ENCODE data around the gene THSD4. TPM values are rescaled to one million over a fixed set of nuclear protein-coding genes. Genes with fewer than 3 reads are reported as not detected.
A peak's percentile ranks its signal among the peaks of the same experiment; 100 is the strongest.
"Not testable (repeated sequence)": the region's sequence is repeated elsewhere in the genome, so short reads cannot be mapped to it uniquely, and the experiment has no call there.

Gene THSD4
- total RNA-seq, 1 donor from 2014 or later = 13.1 TPM

- DNase-seq (ENCODE audit: low read depth in 2 of 2) = no peak
These were observed 176.5 kb downstream of the THSD4 start for GRCh38 chr15:71291723-71292122.

DNA sequence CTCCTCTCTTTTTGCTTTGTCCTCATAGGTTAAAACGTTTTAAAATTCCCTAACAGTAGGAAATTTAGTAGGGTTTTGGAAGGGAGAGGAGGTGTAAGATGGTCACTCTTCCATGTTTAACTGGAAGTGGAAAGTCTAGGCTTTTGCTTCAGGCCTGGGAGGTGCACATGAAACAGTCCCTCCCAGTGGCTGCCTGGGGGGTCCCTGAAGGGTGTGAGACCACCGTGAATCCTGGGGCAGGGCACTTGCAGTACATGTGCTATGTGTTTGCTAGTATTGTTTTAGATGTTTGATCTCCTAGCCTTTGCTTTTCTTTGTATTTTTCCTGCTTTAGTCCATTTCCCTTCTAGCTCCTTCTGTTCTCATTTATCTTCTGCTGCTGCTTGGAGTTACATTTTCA is 178.5 kb downstream of the THSD4 start:
- no peak for DNase-seq (ENCODE audit: low read depth in 2 of 2)

DNA sequence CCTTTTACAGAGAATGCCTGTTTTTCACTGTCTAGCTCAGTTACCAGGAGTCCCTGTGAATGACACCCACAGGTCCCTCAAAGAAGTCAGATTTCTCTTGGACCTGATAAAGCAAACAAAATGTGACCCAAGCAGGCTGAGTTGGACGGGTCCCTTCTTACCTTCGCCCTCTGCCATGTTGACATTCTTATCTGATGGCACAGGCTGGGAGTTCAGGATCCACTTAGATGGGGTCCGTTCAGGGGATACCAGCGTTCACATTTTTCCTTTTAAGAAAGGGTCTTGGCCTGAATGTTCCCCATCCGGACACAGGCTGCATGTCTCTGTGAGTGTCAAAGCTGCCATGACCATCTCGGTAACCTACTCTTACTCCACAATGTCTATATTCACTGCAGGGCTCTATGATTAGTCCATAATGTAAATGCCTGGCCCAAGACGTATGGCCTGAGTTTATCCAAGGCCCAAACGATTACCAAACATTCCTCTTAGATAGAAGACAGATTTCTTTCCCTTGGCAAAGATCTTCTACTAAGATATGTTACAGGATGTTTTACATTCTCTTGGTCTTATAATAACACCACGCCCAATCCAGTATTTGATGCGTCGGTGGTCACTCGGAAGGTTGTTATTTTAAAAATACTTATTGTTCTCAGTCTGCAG is 179.1 kb downstream of the THSD4 start:
- no peak for DNase-seq (ENCODE audit: low read depth in 2 of 2)

DNA sequence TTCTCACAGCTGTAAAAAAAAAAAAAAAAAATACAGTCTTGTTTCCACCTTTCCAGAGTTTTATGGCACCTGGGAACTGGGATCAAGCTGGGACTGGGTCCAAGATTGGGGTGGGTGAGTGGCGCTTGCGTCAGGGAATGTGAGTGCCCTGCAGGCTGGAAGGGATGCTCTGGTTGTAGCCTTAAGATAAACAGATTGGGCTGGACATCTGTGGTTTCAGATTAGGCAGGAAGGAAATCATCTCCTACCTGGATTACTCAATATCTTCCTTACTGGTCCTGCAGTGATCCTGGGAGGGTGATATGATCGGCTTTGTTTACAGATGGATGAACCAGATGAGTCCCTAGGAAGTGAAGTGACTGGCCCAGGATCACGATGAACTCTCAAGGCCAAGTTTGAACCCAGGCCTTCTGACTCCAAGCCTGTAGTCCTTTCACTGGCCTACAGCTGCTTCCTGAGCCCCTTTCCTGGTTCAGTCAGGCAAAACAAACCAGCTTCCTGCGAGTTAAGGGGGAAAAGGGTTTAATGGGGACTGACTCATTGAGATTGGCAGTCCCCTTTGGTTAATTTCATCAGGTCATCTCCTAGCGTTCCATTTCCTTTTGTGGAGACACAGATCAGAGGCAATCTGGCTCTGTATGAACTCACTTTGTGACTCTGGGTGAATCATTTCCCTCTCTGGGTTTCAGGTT is 179.8 kb downstream of the THSD4 start:
- peak; percentile 100 for DNase-seq (ENCODE audit: low read depth in 2 of 2)

GRCh38 chr15:71295603-71296314 is 180.5 kb downstream of the THSD4 start:
- peak; percentile 85 to 87 for DNase-seq (ENCODE audit: low read depth in 2 of 2)

- no peak for DNase-seq (ENCODE audit: low read depth in 2 of 2)
These were observed 181.0 kb downstream of the THSD4 start for GRCh38 chr15:71296315-71296679.

DNA sequence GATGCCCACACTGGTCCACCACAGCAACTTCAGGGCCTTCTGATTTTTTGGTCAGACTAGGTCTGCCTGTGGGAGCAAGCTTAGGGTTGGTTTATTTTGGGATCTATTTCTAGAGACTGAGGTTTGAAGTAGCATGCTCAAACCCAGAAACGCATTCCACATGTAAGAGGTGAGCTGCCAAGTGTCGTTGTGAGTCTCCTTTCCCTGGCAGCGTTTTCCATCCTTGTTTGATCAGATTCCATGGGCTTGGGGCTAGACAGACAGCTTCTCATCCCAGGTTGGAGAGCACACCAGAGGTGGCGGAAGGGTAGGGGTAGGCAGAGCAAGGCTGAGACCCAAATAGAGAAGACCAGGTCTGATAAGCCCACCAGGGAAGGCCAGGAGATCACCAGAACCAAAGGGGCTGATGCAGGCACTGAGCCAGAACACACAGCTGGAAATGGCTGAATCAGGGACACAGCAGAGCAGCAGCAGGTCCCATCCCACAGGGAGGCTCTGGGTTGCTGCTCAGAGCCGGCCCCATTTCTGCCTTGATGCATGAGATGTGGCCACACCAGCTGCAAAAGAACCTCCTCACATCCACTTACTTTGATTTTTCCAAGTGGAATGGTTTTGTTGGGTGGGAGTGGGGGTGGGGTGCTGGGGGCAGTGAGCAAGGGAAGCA is 186.8 kb downstream of the THSD4 start:
- no peak for DNase-seq (ENCODE audit: low read depth in 2 of 2)

GRCh38 chr15:71302861-71303410 is 187.7 kb downstream of the THSD4 start:
- no peak for DNase-seq (ENCODE audit: low read depth in 2 of 2)

GRCh38 chr15:71303977-71304376 is 188.7 kb downstream of the THSD4 start:
- no peak for DNase-seq (ENCODE audit: low read depth in 2 of 2)

- DNase-seq (ENCODE audit: low read depth in 2 of 2) = no peak
These were observed 189.4 kb downstream of the THSD4 start for GRCh38 chr15:71304681-71305080.

DNA sequence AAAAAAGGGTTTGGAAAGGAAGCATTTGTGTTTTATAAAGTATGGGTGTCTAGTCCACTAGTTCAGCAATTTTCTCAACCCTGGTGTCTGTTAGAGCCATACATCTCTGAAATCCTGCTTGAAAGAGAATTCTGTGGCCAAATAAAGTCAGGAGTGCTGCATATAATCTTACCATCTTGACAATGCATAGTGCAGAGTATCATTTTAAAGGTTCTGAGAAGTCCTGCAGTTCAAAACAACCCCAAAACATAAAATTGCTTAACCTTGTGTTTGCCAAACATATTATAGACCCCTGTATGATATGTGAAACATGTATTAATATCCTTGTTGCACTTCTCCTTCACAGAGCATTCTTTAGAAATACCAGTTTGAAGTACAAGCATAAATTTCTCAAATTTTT is 191.3 kb downstream of the THSD4 start:
- no peak for DNase-seq (ENCODE audit: low read depth in 2 of 2)

DNA sequence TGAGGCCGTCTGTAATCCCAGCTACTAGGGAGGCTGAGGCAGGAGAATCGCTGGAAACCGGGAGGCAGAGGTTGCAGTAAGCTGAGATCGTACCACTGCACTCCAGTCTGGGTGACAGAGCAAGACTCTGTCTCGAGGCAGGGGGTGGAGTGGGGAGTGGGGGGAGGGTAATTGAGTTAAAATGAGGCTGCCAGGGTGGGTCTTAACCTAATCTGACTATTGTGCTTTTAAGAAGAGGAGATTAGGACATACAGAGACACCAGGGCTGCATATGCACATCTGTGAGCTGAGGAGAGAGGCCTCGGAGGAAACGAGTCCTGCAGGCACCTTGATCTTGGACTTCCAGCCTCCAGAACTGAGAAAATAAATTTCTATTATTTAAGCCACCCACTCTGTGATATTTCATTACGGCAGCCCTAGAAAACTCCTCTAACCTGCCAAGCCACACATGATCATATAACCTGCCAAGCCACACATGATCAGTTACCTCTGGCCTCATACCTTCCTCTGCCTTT is 197.0 kb downstream of the THSD4 start:
- DNase-seq (ENCODE audit: low read depth in 2 of 2) = no peak

GRCh38 chr15:71312731-71313460 is 197.6 kb downstream of the THSD4 start:
- no peak for DNase-seq (ENCODE audit: low read depth in 2 of 2)

DNA sequence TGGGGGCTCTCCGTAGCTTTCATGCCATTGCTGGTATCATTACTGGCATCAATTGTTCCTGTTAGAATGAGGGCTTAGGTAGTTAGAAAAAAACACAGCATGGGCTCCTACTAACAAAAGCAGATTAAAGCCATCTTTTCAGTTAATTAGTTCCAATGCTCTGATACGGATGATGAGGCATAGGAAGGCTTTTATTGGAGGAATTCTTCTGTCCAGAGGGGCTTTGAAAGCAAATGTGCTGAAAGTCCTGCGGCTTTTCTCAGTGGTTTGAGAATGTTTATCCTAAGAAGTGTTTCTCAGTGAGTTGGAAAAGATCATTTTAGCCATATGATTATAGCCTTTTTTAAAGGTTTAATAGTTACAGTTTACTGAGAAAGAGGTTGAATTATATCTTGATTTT is 198.5 kb downstream of the THSD4 start:
- no peak for DNase-seq (ENCODE audit: low read depth in 2 of 2)

GRCh38 chr15:71314956-71315537 is 199.8 kb downstream of the THSD4 start:
- DNase-seq (ENCODE audit: low read depth in 2 of 2) = no peak

- no peak for DNase-seq (ENCODE audit: low read depth in 2 of 2)
These were observed 201.6 kb downstream of the THSD4 start for GRCh38 chr15:71316911-71317310.

DNA sequence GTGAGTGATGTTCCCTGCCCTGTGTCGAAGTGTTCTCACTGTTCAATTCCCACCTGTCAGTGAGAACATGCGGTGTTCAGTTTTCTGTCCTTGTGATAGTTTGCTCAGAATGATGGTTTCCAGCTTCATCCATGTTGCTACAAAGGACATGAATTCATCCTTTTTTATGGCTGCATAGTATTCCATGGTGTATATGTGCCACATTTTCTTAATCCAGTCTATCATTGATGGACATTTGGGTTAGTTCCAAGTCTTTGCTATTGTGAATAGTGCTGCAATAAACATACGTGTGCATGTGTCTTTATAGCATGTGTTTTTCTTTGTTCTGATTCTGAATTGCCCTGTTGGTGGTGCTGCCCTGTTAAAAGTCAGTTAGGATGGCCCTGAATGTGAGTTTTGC is 204.2 kb downstream of the THSD4 start:
- not testable (repeated sequence) for DNase-seq (ENCODE audit: low read depth in 2 of 2)

DNA sequence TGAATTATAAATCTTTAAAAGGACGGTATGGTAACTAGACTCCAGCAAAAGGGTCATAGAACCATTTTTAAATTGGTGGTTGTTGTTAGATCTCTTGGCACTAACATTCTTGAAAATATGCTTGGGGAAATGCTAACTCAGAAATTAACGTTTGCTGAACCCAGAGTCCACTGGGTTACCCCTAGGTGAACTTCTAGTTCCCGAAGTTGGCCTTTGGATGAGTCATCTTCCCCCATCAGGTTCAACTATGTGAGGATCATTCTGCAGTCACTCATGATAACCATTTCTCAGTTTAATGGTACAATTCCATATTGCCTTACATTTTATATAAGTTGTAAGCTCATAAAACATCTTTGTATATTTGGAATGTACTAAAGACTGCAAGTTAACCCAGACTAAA is 204.7 kb downstream of the THSD4 start:
- no peak for DNase-seq (ENCODE audit: low read depth in 2 of 2)

DNA sequence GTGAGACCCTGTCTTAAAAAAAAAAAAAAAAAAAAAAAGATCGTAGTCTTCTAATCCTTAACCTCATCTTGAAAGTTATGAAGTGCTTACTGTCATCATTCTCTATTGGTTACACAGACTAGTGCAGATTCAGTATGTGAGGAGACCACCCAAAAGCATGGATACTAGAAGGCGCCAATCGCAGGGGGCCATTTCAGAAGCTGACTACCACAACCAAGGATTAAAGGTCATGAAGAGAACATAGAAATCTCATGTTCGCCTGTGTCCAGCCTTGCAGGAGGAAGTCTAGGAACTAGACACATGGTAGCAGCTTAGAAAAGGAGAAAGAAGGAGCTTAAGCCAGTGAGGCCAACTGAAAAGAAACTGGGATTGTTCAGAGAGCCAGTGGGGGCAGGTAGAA is 207.8 kb downstream of the THSD4 start:
- DNase-seq (ENCODE audit: low read depth in 2 of 2) = no peak

GRCh38 chr15:71323584-71323983 is 208.3 kb downstream of the THSD4 start:
- DNase-seq (ENCODE audit: low read depth in 2 of 2) = no peak

DNA sequence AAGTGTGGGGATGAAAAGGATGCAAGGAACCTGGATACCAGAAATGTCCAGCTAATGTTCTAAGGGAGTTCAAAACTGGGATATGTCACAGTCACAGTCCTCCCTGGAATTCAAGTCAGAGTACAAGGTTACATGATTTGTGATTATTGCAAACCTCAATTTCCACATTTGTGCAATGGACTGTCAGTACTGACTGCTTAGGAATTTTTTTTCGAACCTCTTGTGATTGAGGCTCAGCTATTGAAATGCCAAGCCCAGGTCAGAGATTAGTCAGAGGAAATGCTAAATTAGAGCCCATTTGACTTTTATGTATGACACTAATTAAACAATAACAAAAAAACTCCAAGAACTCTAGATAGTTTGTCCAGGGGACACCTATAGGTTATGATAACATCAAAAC is 210.2 kb downstream of the THSD4 start:
- DNase-seq (ENCODE audit: low read depth in 2 of 2) = peak in 1 of 2 donors; percentile 6
